ENCODE results near the gene TM9SF4. TPM values are rescaled to one million over a fixed set of nuclear protein-coding genes. Genes with fewer than 3 reads are reported as not detected.
A peak's percentile ranks its signal among the peaks of the same experiment; 100 is the strongest.
"Not testable (repeated sequence)": the region's sequence is repeated elsewhere in the genome, so short reads cannot be mapped to it uniquely, and the experiment has no call there.

TM9SF4 gene
- total RNA-seq, 1 donor from 2014 or later: 106 TPM

- Mint-ChIP-seq H3K27ac (ENCODE audit: unreplicated experiment) (no peak overlapping the region), H3K9me3 (ENCODE audit: unreplicated experiment) (peaks cover 2% of the 10 kb centered on the region), H3K4me3 (ENCODE audit: unreplicated experiment) (no peak overlapping the region), H3K4me1 (ENCODE audit: low read depth, unreplicated experiment) (peaks cover 10% of the 10 kb centered on the region), H3K27me3 (ENCODE audit: unreplicated experiment) (peaks cover 6% of the 10 kb centered on the region), H3K36me3 (ENCODE audit: unreplicated experiment) (no peaks in the 10 kb centered on the region)
- peak; percentile 3 for DNase-seq
- TF ChIP-seq CTCF (IDR thresholded peaks at IDR 0.05; ENCODE audit: partially characterized antibody, unreplicated experiment): no peak
Measured at GRCh38 chr20:32193996-32194395, 84.5 kb downstream of the TM9SF4 start.

GRCh38 chr20:32195581-32195980 is 86.1 kb downstream of the TM9SF4 start:
- H3K4me1 Mint-ChIP-seq (ENCODE audit: low read depth, unreplicated experiment): peaks cover 5% of the 10 kb centered on the region
- H3K27ac Mint-ChIP-seq (ENCODE audit: unreplicated experiment): no peak overlapping the region
- H3K4me3 Mint-ChIP-seq (ENCODE audit: unreplicated experiment): no peak overlapping the region
- TF ChIP-seq CTCF (IDR thresholded peaks at IDR 0.05; ENCODE audit: partially characterized antibody, unreplicated experiment): no peak
- no peak for DNase-seq
- no peaks in the 10 kb centered on the region for H3K36me3 Mint-ChIP-seq (ENCODE audit: unreplicated experiment)
- no peaks in the 10 kb centered on the region for H3K9me3 Mint-ChIP-seq (ENCODE audit: unreplicated experiment)
- peaks cover 6% of the 10 kb centered on the region for H3K27me3 Mint-ChIP-seq (ENCODE audit: unreplicated experiment)

- DNase-seq; H3K9me3 Mint-ChIP-seq (ENCODE audit: unreplicated experiment); H3K27ac Mint-ChIP-seq (ENCODE audit: unreplicated experiment); H3K4me3 Mint-ChIP-seq (ENCODE audit: unreplicated experiment); H3K27me3 Mint-ChIP-seq (ENCODE audit: unreplicated experiment); H3K4me1 Mint-ChIP-seq (ENCODE audit: low read depth, unreplicated experiment); H3K36me3 Mint-ChIP-seq (ENCODE audit: unreplicated experiment): not testable (repeated sequence)
Measured at GRCh38 chr20:32196613-32197012, 87.1 kb downstream of the TM9SF4 start.

- not testable (repeated sequence) for H3K4me3 Mint-ChIP-seq (ENCODE audit: unreplicated experiment); H3K4me1 Mint-ChIP-seq (ENCODE audit: low read depth, unreplicated experiment); H3K36me3 Mint-ChIP-seq (ENCODE audit: unreplicated experiment); H3K27me3 Mint-ChIP-seq (ENCODE audit: unreplicated experiment); H3K9me3 Mint-ChIP-seq (ENCODE audit: unreplicated experiment); H3K27ac Mint-ChIP-seq (ENCODE audit: unreplicated experiment); DNase-seq
Measured at GRCh38 chr20:32197136-32197535, 87.6 kb downstream of the TM9SF4 start.

- H3K27ac Mint-ChIP-seq (ENCODE audit: unreplicated experiment): no peak overlapping the region
- H3K27me3 Mint-ChIP-seq (ENCODE audit: unreplicated experiment): peaks cover 3% of the 10 kb centered on the region
- H3K4me3 Mint-ChIP-seq (ENCODE audit: unreplicated experiment): no peak overlapping the region
- no peak for DNase-seq
- peaks cover 12% of the 10 kb centered on the region for H3K4me1 Mint-ChIP-seq (ENCODE audit: low read depth, unreplicated experiment)
- no peaks in the 10 kb centered on the region for H3K36me3 Mint-ChIP-seq (ENCODE audit: unreplicated experiment)
- no peak for TF ChIP-seq CTCF (IDR thresholded peaks at IDR 0.05; ENCODE audit: partially characterized antibody, unreplicated experiment)
- H3K9me3 Mint-ChIP-seq (ENCODE audit: unreplicated experiment): no peaks in the 10 kb centered on the region
Measured at GRCh38 chr20:32199006-32199405, 89.5 kb downstream of the TM9SF4 start.

- no peak for DNase-seq
- Mint-ChIP-seq H3K4me1 (ENCODE audit: low read depth, unreplicated experiment) (peaks cover 35% of the 10 kb centered on the region), H3K27ac (ENCODE audit: unreplicated experiment) (no peak overlapping the region), H3K4me3 (ENCODE audit: unreplicated experiment) (no peak overlapping the region), H3K9me3 (ENCODE audit: unreplicated experiment) (peaks cover 4% of the 10 kb centered on the region), H3K36me3 (ENCODE audit: unreplicated experiment) (no peaks in the 10 kb centered on the region), H3K27me3 (ENCODE audit: unreplicated experiment) (no peaks in the 10 kb centered on the region)
- TF ChIP-seq CTCF (IDR thresholded peaks at IDR 0.05; ENCODE audit: partially characterized antibody, unreplicated experiment): no peak
Measured at GRCh38 chr20:32201296-32201976, 91.9 kb downstream of the TM9SF4 start.

Data from glutamatergic neuron (in vitro differentiated cells).